Panc1 (cell line): ENCODE measurements around the gene GPC2.

Experiments
- POLR2AphosphoS5 ChIP-seq: IDR thresholded peaks from 2 replicates; pipeline ENCODE4 v1.6.1; 2012; ENCODE audit warnings: mild to moderate bottlenecking, low read depth, low read length, moderate library complexity
- TF ChIP-seq, protein P1 (sequence below): fragments of 450-650 bp; IDR thresholded peaks from 2 replicates; pipeline ENCODE4 v1.5.1; 2017; ENCODE audit warnings: mild to moderate bottlenecking
- TF ChIP-seq, protein P2 (sequence below), 2 experiments: IDR thresholded peaks; 2 replicates each; pipeline ENCODE4 v1.6.1; 2011 to 2012; ENCODE audit warnings: low read depth in 2 of 2, control low read depth in 1 of 2, low read length in 1 of 2, mild to moderate bottlenecking in 1 of 2, moderate library complexity in 1 of 2; ENCODE audit not compliant: insufficient read depth in 1 of 2

DNA sequence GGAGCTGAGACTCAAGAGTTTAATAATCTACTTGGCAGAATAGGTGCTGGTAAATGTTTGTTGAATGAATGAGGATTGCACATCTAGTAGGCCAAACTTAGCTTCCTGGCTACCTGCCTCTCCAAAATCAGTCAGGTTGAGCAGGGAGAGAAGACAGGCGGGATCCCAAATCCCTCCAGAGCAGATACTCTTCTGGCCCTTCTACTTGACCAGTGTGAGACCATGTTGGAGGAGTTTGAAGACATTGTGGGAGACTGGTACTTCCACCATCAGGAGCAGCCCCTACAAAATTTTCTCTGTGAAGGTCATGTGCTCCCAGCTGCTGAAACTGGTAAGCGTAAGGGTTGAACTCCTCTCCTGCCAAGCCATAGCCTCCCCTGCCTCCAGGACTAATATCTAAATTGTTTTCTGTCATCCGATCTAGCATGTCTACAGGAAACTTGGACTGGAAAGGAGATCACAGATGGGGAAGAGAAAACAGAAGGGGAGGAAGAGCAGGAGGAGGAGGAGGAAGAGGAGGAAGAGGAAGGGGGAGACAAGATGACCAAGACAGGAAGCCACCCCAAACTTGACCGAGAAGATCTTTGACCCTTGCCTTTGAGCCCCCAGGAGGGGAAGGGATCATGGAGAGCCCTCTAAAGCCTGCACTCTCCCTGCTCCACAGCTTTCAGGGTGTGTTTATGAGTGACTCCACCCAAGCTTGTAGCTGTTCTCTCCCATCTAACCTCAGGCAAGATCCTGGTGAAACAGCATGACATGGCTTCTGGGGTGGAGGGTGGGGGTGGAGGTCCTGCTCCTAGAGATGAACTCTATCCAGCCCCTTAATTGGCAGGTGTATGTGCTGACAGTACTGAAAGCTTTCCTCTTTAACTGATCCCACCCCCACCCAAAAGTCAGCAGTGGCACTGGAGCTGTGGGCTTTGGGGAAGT, 52.6 kb downstream of the GPC2 start:
- TF ChIP-seq, protein P1, sequence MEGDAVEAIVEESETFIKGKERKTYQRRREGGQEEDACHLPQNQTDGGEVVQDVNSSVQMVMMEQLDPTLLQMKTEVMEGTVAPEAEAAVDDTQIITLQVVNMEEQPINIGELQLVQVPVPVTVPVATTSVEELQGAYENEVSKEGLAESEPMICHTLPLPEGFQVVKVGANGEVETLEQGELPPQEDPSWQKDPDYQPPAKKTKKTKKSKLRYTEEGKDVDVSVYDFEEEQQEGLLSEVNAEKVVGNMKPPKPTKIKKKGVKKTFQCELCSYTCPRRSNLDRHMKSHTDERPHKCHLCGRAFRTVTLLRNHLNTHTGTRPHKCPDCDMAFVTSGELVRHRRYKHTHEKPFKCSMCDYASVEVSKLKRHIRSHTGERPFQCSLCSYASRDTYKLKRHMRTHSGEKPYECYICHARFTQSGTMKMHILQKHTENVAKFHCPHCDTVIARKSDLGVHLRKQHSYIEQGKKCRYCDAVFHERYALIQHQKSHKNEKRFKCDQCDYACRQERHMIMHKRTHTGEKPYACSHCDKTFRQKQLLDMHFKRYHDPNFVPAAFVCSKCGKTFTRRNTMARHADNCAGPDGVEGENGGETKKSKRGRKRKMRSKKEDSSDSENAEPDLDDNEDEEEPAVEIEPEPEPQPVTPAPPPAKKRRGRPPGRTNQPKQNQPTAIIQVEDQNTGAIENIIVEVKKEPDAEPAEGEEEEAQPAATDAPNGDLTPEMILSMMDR = no peak
- TF ChIP-seq, protein P2, sequence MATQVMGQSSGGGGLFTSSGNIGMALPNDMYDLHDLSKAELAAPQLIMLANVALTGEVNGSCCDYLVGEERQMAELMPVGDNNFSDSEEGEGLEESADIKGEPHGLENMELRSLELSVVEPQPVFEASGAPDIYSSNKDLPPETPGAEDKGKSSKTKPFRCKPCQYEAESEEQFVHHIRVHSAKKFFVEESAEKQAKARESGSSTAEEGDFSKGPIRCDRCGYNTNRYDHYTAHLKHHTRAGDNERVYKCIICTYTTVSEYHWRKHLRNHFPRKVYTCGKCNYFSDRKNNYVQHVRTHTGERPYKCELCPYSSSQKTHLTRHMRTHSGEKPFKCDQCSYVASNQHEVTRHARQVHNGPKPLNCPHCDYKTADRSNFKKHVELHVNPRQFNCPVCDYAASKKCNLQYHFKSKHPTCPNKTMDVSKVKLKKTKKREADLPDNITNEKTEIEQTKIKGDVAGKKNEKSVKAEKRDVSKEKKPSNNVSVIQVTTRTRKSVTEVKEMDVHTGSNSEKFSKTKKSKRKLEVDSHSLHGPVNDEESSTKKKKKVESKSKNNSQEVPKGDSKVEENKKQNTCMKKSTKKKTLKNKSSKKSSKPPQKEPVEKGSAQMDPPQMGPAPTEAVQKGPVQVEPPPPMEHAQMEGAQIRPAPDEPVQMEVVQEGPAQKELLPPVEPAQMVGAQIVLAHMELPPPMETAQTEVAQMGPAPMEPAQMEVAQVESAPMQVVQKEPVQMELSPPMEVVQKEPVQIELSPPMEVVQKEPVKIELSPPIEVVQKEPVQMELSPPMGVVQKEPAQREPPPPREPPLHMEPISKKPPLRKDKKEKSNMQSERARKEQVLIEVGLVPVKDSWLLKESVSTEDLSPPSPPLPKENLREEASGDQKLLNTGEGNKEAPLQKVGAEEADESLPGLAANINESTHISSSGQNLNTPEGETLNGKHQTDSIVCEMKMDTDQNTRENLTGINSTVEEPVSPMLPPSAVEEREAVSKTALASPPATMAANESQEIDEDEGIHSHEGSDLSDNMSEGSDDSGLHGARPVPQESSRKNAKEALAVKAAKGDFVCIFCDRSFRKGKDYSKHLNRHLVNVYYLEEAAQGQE (IDR thresholded peaks at IDR 0.05; ENCODE audit: insufficient read depth in 1 of 2, low read depth in 2 of 2, low read length in 1 of 2) = no peak
- TF ChIP-seq POLR2AphosphoS5 = no peak
